Kidney tubule cell (primary cell): Measurements from ENCODE around the gene RIPOR3.

Source experiments
- DNase-seq: peaks from one replicate; pipeline ENCODE4 v3.0.0-alpha.2; 2018; ENCODE audit warnings: low spot score

RIPOR3 gene

GRCh38 chr20:50690650-50691572 lies at the start of gene RIPOR3:
TSS of gene RIPOR3 (minus strand) at chr20:50691542. CDS start at chr20:50691128, 414 bp downstream.
- DNase-seq = peak; percentile 23

GRCh38 chr20:50737352-50737751 lies 46.0 kb upstream of the RIPOR3 start:
- DNase-seq = peak; percentile 74

GRCh38 chr20:50735813-50736212 lies 44.5 kb upstream of the RIPOR3 start:
- DNase-seq = peak; percentile 57

- no peak for DNase-seq
Measured at GRCh38 chr20:50734730-50735679, 43.7 kb upstream of the RIPOR3 start.

- DNase-seq = no peak
Measured at GRCh38 chr20:50733644-50734349, 42.5 kb upstream of the RIPOR3 start.

GRCh38 chr20:50731930-50732690 lies 40.8 kb upstream of the RIPOR3 start:
- peak; percentile 67 for DNase-seq

- peak; percentile 100 for DNase-seq
Measured at GRCh38 chr20:50731055-50731929, 40.0 kb upstream of the RIPOR3 start, which contains the start of gene PARD6B. TSS of gene PARD6B (plus strand) at chr20:50731580. CDS start at chr20:50731787, 207 bp downstream.

GRCh38 chr20:50730765-50731054 lies 39.4 kb upstream of the RIPOR3 start:
- no peak for DNase-seq

- peak; percentile 72 for DNase-seq
Measured at GRCh38 chr20:50729901-50730764, 38.8 kb upstream of the RIPOR3 start.

- peak; percentile 96 for DNase-seq
Measured at GRCh38 chr20:50728981-50729874, 37.9 kb upstream of the RIPOR3 start.

GRCh38 chr20:50728486-50728980 lies 37.2 kb upstream of the RIPOR3 start:
- DNase-seq = no peak

- peak; percentile 96 for DNase-seq
Measured at GRCh38 chr20:50727792-50728485, 36.6 kb upstream of the RIPOR3 start.

- DNase-seq = peak; percentile 71
Measured at GRCh38 chr20:50726955-50727791, 35.8 kb upstream of the RIPOR3 start.

GRCh38 chr20:50725724-50726005 lies 34.3 kb upstream of the RIPOR3 start:
- peak; percentile 79 for DNase-seq

GRCh38 chr20:50724851-50725723 lies 33.7 kb upstream of the RIPOR3 start:
- peak; percentile 99 for DNase-seq
